ENCODE measurements around the gene IBA57. TPM values are rescaled to one million over a fixed set of nuclear protein-coding genes. Genes with fewer than 3 reads are reported as not detected.

The IBA57 gene
- total and polyA plus RNA-seq, 5 donors from 2014 or later, result 2.0 to 17.0 (median 5.1) TPM

- H3K27ac ChIP-seq (ENCODE audit: insufficient read depth, low read length, poor library complexity, severe bottlenecking), result no peak within 1 kb of the TSS
- no peaks in the 10 kb centered on the region for H3K27me3 ChIP-seq (ENCODE audit: control insufficient read depth, insufficient read depth, low read length)
- no peak within 1 kb of the TSS for H3K4me3 ChIP-seq (ENCODE audit: low read depth, low read length)
- Mint-ChIP-seq H3K9me3 (no peaks in the 10 kb centered on the region), H3K27me3 (no peaks in the 10 kb centered on the region), H3K4me1 (peaks cover 0 to 14% (median 1%) of the 10 kb centered on the region in 4 donors), H3K4me3 (peak within 1 kb of the TSS in 1 of 4 donors; percentile 27), H3K27ac (no peak within 1 kb of the TSS), H3K36me3 (no peaks in the 10 kb centered on the region)
- no peaks in the 10 kb centered on the region for H3K9me3 ChIP-seq (ENCODE audit: control insufficient read depth in 2 of 2, low read length in 2 of 2)
- no peak for DNase-seq
- no peak for ATAC-seq (ENCODE audit: low read depth in 2 of 2)
- peaks cover 23% of the 10 kb centered on the region for H3K36me3 ChIP-seq (ENCODE audit: control insufficient read depth, insufficient read depth, low read length)
- H3K4me1 ChIP-seq (ENCODE audit: control insufficient read depth, insufficient read depth, low read length, poor library complexity, severe bottlenecking), result peaks cover 3% of the 10 kb centered on the region
Observed at GRCh38 chr1:228149406-228150119, 16.0 kb upstream of the IBA57 start, which contains the start of gene GJC2. Gene GJC2, plus strand, starts transcription at chr1:228149930. Its CDS starts 7,829 bp downstream, at chr1:228157759.

GRCh38 chr1:228150120-228150460 lies 15.5 kb upstream of the IBA57 start:
- H3K27me3 ChIP-seq (ENCODE audit: control insufficient read depth, insufficient read depth, low read length), result no peaks in the 10 kb centered on the region
- no peak overlapping the region for H3K27ac Mint-ChIP-seq
- H3K4me1 Mint-ChIP-seq, result peaks cover 0 to 15% (median 1%) of the 10 kb centered on the region in 4 donors
- ATAC-seq (ENCODE audit: low read depth in 2 of 2) (no peak), DNase-seq (no peak)
- H3K27me3 Mint-ChIP-seq, result no peaks in the 10 kb centered on the region
- no peak overlapping the region for H3K4me3 Mint-ChIP-seq
- H3K27ac ChIP-seq (ENCODE audit: insufficient read depth, low read length, poor library complexity, severe bottlenecking), result no peak overlapping the region
- no peaks in the 10 kb centered on the region for H3K9me3 ChIP-seq (ENCODE audit: control insufficient read depth in 2 of 2, low read length in 2 of 2)
- H3K4me3 ChIP-seq (ENCODE audit: low read depth, low read length), result no peak overlapping the region
- no peaks in the 10 kb centered on the region for H3K9me3 Mint-ChIP-seq
- peaks cover 23% of the 10 kb centered on the region for H3K36me3 ChIP-seq (ENCODE audit: control insufficient read depth, insufficient read depth, low read length)
- no peaks in the 10 kb centered on the region for H3K36me3 Mint-ChIP-seq
- H3K4me1 ChIP-seq (ENCODE audit: control insufficient read depth, insufficient read depth, low read length, poor library complexity, severe bottlenecking), result no peaks in the 10 kb centered on the region

DNA sequence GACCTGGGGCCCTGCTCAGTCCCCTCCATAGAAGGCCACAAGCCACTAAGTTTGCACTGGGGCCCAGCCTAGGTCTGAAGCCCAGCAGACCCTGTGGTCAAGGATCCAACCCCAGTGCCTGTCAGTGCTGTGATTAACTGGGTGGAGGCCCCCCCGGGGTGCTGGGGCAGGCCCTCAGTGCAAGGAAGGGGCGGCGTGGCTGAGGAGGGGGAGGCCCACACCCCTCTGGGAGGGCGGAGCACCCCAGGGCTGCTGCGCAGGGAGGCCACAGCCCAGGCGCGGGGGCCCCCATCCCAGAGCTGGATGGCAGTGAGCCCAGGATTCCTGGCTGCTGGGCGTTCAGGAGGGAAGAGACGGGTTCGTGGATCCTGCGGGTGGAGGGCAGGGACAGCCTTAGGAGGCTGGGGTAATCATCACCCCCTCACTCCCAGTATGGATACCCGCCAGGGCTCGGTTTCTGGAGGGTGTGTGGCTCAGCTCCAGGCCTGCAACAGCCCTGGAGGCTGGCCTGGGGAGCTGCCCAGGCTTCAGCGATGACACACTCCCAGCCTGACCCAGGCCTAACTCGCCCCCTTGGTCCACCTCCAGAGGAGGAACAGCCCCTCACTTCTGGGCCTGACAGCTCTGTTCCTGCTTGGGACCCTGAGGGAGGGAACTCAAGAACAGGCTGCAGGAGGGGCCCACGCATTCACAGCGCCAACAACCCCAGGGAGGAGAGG lies 15.0 kb upstream of the IBA57 start:
- Mint-ChIP-seq H3K4me3 (no peak overlapping the region), H3K27ac (no peak overlapping the region), H3K4me1 (peaks cover 0 to 15% (median 1%) of the 10 kb centered on the region in 4 donors), H3K36me3 (no peaks in the 10 kb centered on the region), H3K9me3 (no peaks in the 10 kb centered on the region), H3K27me3 (no peaks in the 10 kb centered on the region)
- Histone ChIP-seq H3K4me1 (ENCODE audit: control insufficient read depth, insufficient read depth, low read length, poor library complexity, severe bottlenecking) (no peaks in the 10 kb centered on the region), H3K4me3 (ENCODE audit: low read depth, low read length) (no peak overlapping the region), H3K36me3 (ENCODE audit: control insufficient read depth, insufficient read depth, low read length) (peaks cover 19% of the 10 kb centered on the region), H3K9me3 (ENCODE audit: control insufficient read depth in 2 of 2, low read length in 2 of 2) (no peaks in the 10 kb centered on the region), H3K27me3 (ENCODE audit: control insufficient read depth, insufficient read depth, low read length) (no peaks in the 10 kb centered on the region), H3K27ac (ENCODE audit: insufficient read depth, low read length, poor library complexity, severe bottlenecking) (no peak overlapping the region)
- DNase-seq, result no peak
- ATAC-seq (ENCODE audit: low read depth in 2 of 2), result no peak

- H3K4me3 Mint-ChIP-seq, result peak overlapping the region in 2 of 4 donors; percentile 30 to 41
- no peaks in the 10 kb centered on the region for H3K9me3 ChIP-seq (ENCODE audit: control insufficient read depth in 2 of 2, low read length in 2 of 2)
- peaks cover 14% of the 10 kb centered on the region for H3K36me3 ChIP-seq (ENCODE audit: control insufficient read depth, insufficient read depth, low read length)
- H3K27me3 Mint-ChIP-seq, result no peaks in the 10 kb centered on the region
- H3K27me3 ChIP-seq (ENCODE audit: control insufficient read depth, insufficient read depth, low read length), result no peaks in the 10 kb centered on the region
- ATAC-seq (ENCODE audit: low read depth in 2 of 2) (no peak), DNase-seq (no peak)
- no peak overlapping the region for H3K27ac ChIP-seq (ENCODE audit: insufficient read depth, low read length, poor library complexity, severe bottlenecking)
- peak overlapping the region in 2 of 3 donors; percentile 67 to 84 for H3K27ac Mint-ChIP-seq
- no peaks in the 10 kb centered on the region for H3K36me3 Mint-ChIP-seq
- peaks cover 0 to 12% (median 1%) of the 10 kb centered on the region in 4 donors for H3K4me1 Mint-ChIP-seq
- peaks cover 2% of the 10 kb centered on the region for H3K4me1 ChIP-seq (ENCODE audit: control insufficient read depth, insufficient read depth, low read length, poor library complexity, severe bottlenecking)
- H3K9me3 Mint-ChIP-seq, result no peaks in the 10 kb centered on the region
- no peak overlapping the region for H3K4me3 ChIP-seq (ENCODE audit: low read depth, low read length)
Observed at GRCh38 chr1:228151180-228151925, 14.3 kb upstream of the IBA57 start.

- peak overlapping the region in 1 of 3 donors; percentile 83 for H3K27ac Mint-ChIP-seq
- peaks cover 8% of the 10 kb centered on the region for H3K36me3 ChIP-seq (ENCODE audit: control insufficient read depth, insufficient read depth, low read length)
- DNase-seq, result no peak
Observed at GRCh38 chr1:228152097-228152917, 13.3 kb upstream of the IBA57 start.

DNA sequence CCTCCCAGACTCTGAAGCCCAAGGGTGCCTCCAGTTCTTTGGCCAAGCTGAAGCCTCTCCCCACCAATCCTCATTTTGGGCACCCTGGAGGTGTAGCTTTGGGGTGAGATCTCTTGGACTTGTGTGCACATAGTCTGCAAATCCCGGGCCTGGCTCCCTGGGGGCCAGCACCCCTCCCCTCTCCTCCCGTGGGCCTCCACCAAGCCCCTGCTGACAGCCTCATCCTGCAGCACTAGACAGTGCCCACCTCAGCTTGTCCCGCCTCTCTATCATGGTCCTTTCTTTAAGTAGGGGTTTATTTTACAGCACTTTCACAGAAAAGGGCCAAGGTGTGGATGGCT lies 12.7 kb upstream of the IBA57 start:
- H3K9me3 Mint-ChIP-seq, result no peaks in the 10 kb centered on the region
- H3K27me3 Mint-ChIP-seq, result no peaks in the 10 kb centered on the region
- peaks cover 0 to 16% (median 1%) of the 10 kb centered on the region in 4 donors for H3K4me1 Mint-ChIP-seq
- no peaks in the 10 kb centered on the region for H3K27me3 ChIP-seq (ENCODE audit: control insufficient read depth, insufficient read depth, low read length)
- DNase-seq (no peak), ATAC-seq (ENCODE audit: low read depth in 2 of 2) (no peak)
- H3K4me3 Mint-ChIP-seq, result peak overlapping the region in 1 of 4 donors; percentile 38
- peak overlapping the region in 1 of 3 donors; percentile 83 for H3K27ac Mint-ChIP-seq
- H3K36me3 Mint-ChIP-seq, result no peaks in the 10 kb centered on the region
- H3K4me1 ChIP-seq (ENCODE audit: control insufficient read depth, insufficient read depth, low read length, poor library complexity, severe bottlenecking), result peaks cover 10% of the 10 kb centered on the region
- no peak overlapping the region for H3K4me3 ChIP-seq (ENCODE audit: low read depth, low read length)
- H3K36me3 ChIP-seq (ENCODE audit: control insufficient read depth, insufficient read depth, low read length), result peaks cover 4% of the 10 kb centered on the region
- H3K9me3 ChIP-seq (ENCODE audit: control insufficient read depth in 2 of 2, low read length in 2 of 2), result no peaks in the 10 kb centered on the region
- no peak overlapping the region for H3K27ac ChIP-seq (ENCODE audit: insufficient read depth, low read length, poor library complexity, severe bottlenecking)

More at GRCh38 chr1:228152097-228152917, 13.3 kb upstream of the IBA57 start:
- Histone ChIP-seq H3K27ac (ENCODE audit: insufficient read depth, low read length, poor library complexity, severe bottlenecking) (no peak overlapping the region), H3K4me1 (ENCODE audit: control insufficient read depth, insufficient read depth, low read length, poor library complexity, severe bottlenecking) (peaks cover 8% of the 10 kb centered on the region), H3K4me3 (ENCODE audit: low read depth, low read length) (no peak overlapping the region), H3K27me3 (ENCODE audit: control insufficient read depth, insufficient read depth, low read length) (no peaks in the 10 kb centered on the region), H3K9me3 (ENCODE audit: control insufficient read depth in 2 of 2, low read length in 2 of 2) (no peaks in the 10 kb centered on the region)
- H3K36me3 Mint-ChIP-seq, result no peaks in the 10 kb centered on the region
- peak overlapping the region in 1 of 4 donors; percentile 58 for H3K4me3 Mint-ChIP-seq
- ATAC-seq (ENCODE audit: low read depth in 2 of 2), result no peak
- no peaks in the 10 kb centered on the region for H3K27me3 Mint-ChIP-seq
- peaks cover 0 to 15% (median 1%) of the 10 kb centered on the region in 4 donors for H3K4me1 Mint-ChIP-seq
- no peaks in the 10 kb centered on the region for H3K9me3 Mint-ChIP-seq

- Mint-ChIP-seq H3K27ac (no peak overlapping the region), H3K27me3 (no peaks in the 10 kb centered on the region), H3K36me3 (no peaks in the 10 kb centered on the region), H3K4me1 (peaks cover 0 to 16% (median 1%) of the 10 kb centered on the region in 4 donors), H3K4me3 (peak overlapping the region in 1 of 4 donors; percentile 70), H3K9me3 (no peaks in the 10 kb centered on the region)
- Histone ChIP-seq H3K27me3 (ENCODE audit: control insufficient read depth, insufficient read depth, low read length) (no peaks in the 10 kb centered on the region), H3K4me3 (ENCODE audit: low read depth, low read length) (no peak overlapping the region), H3K27ac (ENCODE audit: insufficient read depth, low read length, poor library complexity, severe bottlenecking) (no peak overlapping the region), H3K4me1 (ENCODE audit: control insufficient read depth, insufficient read depth, low read length, poor library complexity, severe bottlenecking) (peaks cover 10% of the 10 kb centered on the region), H3K36me3 (ENCODE audit: control insufficient read depth, insufficient read depth, low read length) (no peaks in the 10 kb centered on the region), H3K9me3 (ENCODE audit: control insufficient read depth in 2 of 2, low read length in 2 of 2) (no peaks in the 10 kb centered on the region)
- no peak for ATAC-seq (ENCODE audit: low read depth in 2 of 2)
- DNase-seq, result no peak
Observed at GRCh38 chr1:228154021-228154669, 11.5 kb upstream of the IBA57 start.

Data from CD4-positive, CD25-positive, alpha-beta regulatory T cell (primary cell).